ENCODE measurements around the gene BID.

DNA sequence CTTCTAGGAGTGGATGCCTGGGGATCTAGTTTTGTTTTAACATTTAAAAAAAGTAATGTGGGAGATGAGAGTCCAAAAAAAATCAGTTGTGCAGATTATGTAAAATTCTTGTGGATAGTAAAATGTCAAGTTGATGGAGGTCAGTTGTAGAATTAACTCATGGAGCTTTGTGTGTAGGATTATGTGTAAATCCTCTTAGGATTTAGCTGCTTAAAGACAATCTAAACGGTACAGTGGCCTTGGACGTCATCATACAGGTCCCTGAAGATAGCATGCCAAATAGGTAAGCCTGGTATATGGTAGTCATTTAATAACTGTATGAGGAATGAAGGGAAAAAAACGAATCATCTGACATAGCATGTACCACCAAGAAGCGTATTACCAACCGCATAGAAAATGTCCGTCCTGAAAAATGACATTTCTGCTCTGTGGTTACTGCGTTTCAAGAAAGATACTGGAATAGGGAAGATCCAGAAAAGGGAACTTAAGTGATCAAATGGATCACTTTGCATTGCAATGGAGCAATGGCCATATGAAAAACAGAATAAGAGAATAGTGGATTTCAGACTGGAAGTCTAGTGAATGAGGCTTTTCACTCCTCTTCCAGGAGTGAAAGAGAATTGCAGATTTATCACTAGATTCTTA lies 74.5 kb downstream of the BID start:
- no peak for TF ChIP-seq CTCF (conservative IDR thresholded peaks at IDR 0.05; ENCODE audit: low read depth, low read length)
- no peak for TF ChIP-seq POLR2A (IDR thresholded peaks at IDR 0.05; ENCODE audit: low read depth, low read length)
- TF ChIP-seq FOS (IDR thresholded peaks at IDR 0.05; ENCODE audit: low read depth, low read length) = no peak
- TF ChIP-seq CEBPB (IDR thresholded peaks at IDR 0.05; ENCODE audit: low read depth, low read length) = no peak
- TF ChIP-seq, protein P1, sequence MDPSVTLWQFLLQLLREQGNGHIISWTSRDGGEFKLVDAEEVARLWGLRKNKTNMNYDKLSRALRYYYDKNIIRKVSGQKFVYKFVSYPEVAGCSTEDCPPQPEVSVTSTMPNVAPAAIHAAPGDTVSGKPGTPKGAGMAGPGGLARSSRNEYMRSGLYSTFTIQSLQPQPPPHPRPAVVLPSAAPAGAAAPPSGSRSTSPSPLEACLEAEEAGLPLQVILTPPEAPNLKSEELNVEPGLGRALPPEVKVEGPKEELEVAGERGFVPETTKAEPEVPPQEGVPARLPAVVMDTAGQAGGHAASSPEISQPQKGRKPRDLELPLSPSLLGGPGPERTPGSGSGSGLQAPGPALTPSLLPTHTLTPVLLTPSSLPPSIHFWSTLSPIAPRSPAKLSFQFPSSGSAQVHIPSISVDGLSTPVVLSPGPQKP (IDR thresholded peaks at IDR 0.05; ENCODE audit: borderline replicate concordance, low read depth, low read length) = no peak
- TF ChIP-seq NFE2L2 (IDR thresholded peaks at IDR 0.05; ENCODE audit: low read depth, low read length) = no peak
- no peak for TF ChIP-seq CHD1 (IDR thresholded peaks at IDR 0.05; ENCODE audit: low read depth, low read length)
- TF ChIP-seq, protein P2, sequence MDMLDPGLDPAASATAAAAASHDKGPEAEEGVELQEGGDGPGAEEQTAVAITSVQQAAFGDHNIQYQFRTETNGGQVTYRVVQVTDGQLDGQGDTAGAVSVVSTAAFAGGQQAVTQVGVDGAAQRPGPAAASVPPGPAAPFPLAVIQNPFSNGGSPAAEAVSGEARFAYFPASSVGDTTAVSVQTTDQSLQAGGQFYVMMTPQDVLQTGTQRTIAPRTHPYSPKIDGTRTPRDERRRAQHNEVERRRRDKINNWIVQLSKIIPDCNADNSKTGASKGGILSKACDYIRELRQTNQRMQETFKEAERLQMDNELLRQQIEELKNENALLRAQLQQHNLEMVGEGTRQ (IDR thresholded peaks at IDR 0.05; ENCODE audit: low read depth, low read length) = no peak
- TF ChIP-seq BHLHE40 (IDR thresholded peaks at IDR 0.05; ENCODE audit: low read depth, low read length) = no peak
- no peak for TF ChIP-seq RFX5 (IDR thresholded peaks at IDR 0.05; ENCODE audit: low read depth, low read length)
- TF ChIP-seq RCOR1 (IDR thresholded peaks at IDR 0.05; ENCODE audit: insufficient replicate concordance, low read length) = no peak
- no peak for TF ChIP-seq RAD21 (IDR thresholded peaks at IDR 0.05; ENCODE audit: low read length)
- no peak for TF ChIP-seq MAFK (IDR thresholded peaks at IDR 0.05; ENCODE audit: low read depth, low read length)
